ENCODE results near the gene PARD6G. TPM values are rescaled to one million over a fixed set of nuclear protein-coding genes. Genes with fewer than 3 reads are reported as not detected.
"Not testable (repeated sequence)": the region's sequence is repeated elsewhere in the genome, so short reads cannot be mapped to it uniquely, and the experiment has no call there.

The PARD6G gene
- total RNA-seq, 1 experiment from 2014 or later, result 13.0 TPM

- TF ChIP-seq ZNF425 (CRISPR knock-in tag; conservative IDR thresholded peaks at IDR 0.05) (no peak), ZNF121 (CRISPR knock-in tag; IDR thresholded peaks at IDR 0.05) (no peak), ZMAT4 (CRISPR knock-in tag; IDR thresholded peaks at IDR 0.05) (no peak), SMAD3 (CRISPR knock-in tag; IDR thresholded peaks at IDR 0.05; ENCODE audit: borderline replicate concordance) (no peak), NR2C2 (CRISPR knock-in tag; IDR thresholded peaks at IDR 0.05) (no peak)
- Mint-ChIP-seq H3K4me1 (no peaks in the 10 kb centered on the region; the same call in 1 of the 2 replicates), H3K9me3 (peaks cover 42% of the 10 kb centered on the region), H3K27me3 (ENCODE audit: low read depth) (peaks cover 4% of the 10 kb centered on the region), H3K27ac (no peak overlapping the region), H3K4me3 (no peak overlapping the region), H3K36me3 (peaks cover 44% of the 10 kb centered on the region)
- DNase-seq (ENCODE audit: low spot score) (no peak), ATAC-seq (no peak)
- POLR2A ChIA-PET, result no interaction called here
- CTCF ChIA-PET, result no interaction called here
Observed at GRCh38 chr18:80166240-80166639, 81.1 kb downstream of the PARD6G start.

- DNase-seq (ENCODE audit: low spot score); CTCF ChIA-PET; POLR2A ChIA-PET; H3K27me3 Mint-ChIP-seq (ENCODE audit: low read depth); H3K27ac Mint-ChIP-seq; H3K4me3 Mint-ChIP-seq; H3K4me1 Mint-ChIP-seq; ATAC-seq: not testable (repeated sequence)
- Mint-ChIP-seq H3K36me3 (peaks cover 50% of the 10 kb centered on the region), H3K9me3 (peaks cover 42% of the 10 kb centered on the region)
Observed at GRCh38 chr18:80164727-80165355, 82.5 kb downstream of the PARD6G start.

GRCh38 chr18:80163183-80163582, 84.1 kb downstream of the PARD6G start:
- Mint-ChIP-seq H3K9me3 (peaks cover 42% of the 10 kb centered on the region), H3K4me3 (no peak overlapping the region), H3K27ac (no peak overlapping the region), H3K27me3 (ENCODE audit: low read depth) (peaks cover 4% of the 10 kb centered on the region), H3K4me1 (no peaks in the 10 kb centered on the region), H3K36me3 (peaks cover 50% of the 10 kb centered on the region)
- DNase-seq (ENCODE audit: low spot score), result no peak
- ChIA-PET POLR2A (no interaction called here), CTCF (no interaction called here)
- ATAC-seq, result no peak
- TF ChIP-seq ATF3 (CRISPR knock-in tag; conservative IDR thresholded peaks at IDR 0.05), result no peak
- TF ChIP-seq ZBTB21 (CRISPR knock-in tag; IDR thresholded peaks at IDR 0.05; ENCODE audit: borderline replicate concordance), result no peak
- TF ChIP-seq AFF4 (CRISPR knock-in tag; IDR thresholded peaks at IDR 0.05; ENCODE audit: borderline replicate concordance), result no peak
- no peak for TF ChIP-seq CREM (CRISPR knock-in tag; IDR thresholded peaks at IDR 0.05)
- no peak for TF ChIP-seq GABPB1 (CRISPR knock-in tag; IDR thresholded peaks at IDR 0.05)

GRCh38 chr18:80161781-80162417, 85.4 kb downstream of the PARD6G start:
- Mint-ChIP-seq H3K4me1 (no peaks in the 10 kb centered on the region), H3K27ac (no peak overlapping the region), H3K27me3 (ENCODE audit: low read depth) (peaks cover 4% of the 10 kb centered on the region; the same call in 1 of the 2 replicates), H3K9me3 (peaks cover 42% of the 10 kb centered on the region), H3K36me3 (peaks cover 50% of the 10 kb centered on the region), H3K4me3 (no peak overlapping the region)
- ATAC-seq, result no peak
- POLR2A ChIA-PET, result no interaction called here
- DNase-seq (ENCODE audit: low spot score), result no peak
- CTCF ChIA-PET, result no interaction called here
- no peak for TF ChIP-seq HMGA2 (CRISPR knock-in tag; IDR thresholded peaks at IDR 0.05)
- no peak for TF ChIP-seq CTCF (IDR thresholded peaks at IDR 0.05)
- TF ChIP-seq SMAD3 (CRISPR knock-in tag; IDR thresholded peaks at IDR 0.05; ENCODE audit: borderline replicate concordance), result no peak
- TF ChIP-seq JAZF1 (CRISPR knock-in tag; IDR thresholded peaks at IDR 0.05), result no peak
- no peak for TF ChIP-seq CREB1 (CRISPR knock-in tag; IDR thresholded peaks at IDR 0.05)
- no peak for TF ChIP-seq ETV6 (CRISPR knock-in tag; IDR thresholded peaks at IDR 0.05)
- no peak for TF ChIP-seq ZNF416 (CRISPR knock-in tag; IDR thresholded peaks at IDR 0.05)
- no peak for TF ChIP-seq ZNF317 (CRISPR knock-in tag; IDR thresholded peaks at IDR 0.05; ENCODE audit: borderline replicate concordance, low read depth)
- no peak for TF ChIP-seq HMGXB4 (CRISPR knock-in tag; IDR thresholded peaks at IDR 0.05)
